ENCODE measurements around the gene NGEF.
A peak's percentile ranks its signal among the peaks of the same experiment; 100 is the strongest.

Gene NGEF

DNA sequence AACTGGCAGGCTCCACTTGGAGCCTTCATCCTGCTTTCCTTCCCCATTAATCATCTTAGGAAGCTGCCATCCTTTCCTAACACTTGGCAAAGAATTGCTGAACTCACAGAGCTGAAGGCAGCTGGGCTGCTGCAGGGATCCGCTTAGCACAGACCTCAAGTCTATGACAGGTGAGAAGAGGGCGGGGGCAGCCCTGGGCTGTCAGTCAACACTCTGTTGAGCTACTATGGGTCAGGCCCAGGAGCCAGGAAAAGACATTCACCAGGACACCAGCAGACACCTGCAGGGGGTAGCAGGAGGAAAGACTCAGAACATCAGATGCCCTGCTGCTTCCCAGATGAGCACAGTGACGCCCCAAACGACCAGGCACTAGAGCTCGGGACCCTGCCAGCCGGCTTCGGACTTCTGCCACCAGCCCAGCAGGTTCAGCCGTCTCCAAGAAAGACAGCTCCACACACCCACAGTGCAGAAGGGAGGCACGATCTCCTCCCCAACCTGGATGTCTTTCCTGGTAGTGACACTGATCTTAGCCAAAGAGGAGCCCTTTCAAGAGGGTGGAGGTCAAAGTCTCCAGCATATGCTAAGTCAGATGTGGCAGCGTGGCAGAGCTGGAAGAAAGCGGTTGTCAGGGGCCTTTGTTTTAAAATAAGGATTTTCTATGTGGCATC, 87.8 kb downstream of the NGEF start:
- TF ChIP-seq, protein P1, sequence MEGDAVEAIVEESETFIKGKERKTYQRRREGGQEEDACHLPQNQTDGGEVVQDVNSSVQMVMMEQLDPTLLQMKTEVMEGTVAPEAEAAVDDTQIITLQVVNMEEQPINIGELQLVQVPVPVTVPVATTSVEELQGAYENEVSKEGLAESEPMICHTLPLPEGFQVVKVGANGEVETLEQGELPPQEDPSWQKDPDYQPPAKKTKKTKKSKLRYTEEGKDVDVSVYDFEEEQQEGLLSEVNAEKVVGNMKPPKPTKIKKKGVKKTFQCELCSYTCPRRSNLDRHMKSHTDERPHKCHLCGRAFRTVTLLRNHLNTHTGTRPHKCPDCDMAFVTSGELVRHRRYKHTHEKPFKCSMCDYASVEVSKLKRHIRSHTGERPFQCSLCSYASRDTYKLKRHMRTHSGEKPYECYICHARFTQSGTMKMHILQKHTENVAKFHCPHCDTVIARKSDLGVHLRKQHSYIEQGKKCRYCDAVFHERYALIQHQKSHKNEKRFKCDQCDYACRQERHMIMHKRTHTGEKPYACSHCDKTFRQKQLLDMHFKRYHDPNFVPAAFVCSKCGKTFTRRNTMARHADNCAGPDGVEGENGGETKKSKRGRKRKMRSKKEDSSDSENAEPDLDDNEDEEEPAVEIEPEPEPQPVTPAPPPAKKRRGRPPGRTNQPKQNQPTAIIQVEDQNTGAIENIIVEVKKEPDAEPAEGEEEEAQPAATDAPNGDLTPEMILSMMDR (IDR thresholded peaks at IDR 0.05; ENCODE audit: insufficient read depth, low read depth, low read length, missing control alignments) = no peak

DNA sequence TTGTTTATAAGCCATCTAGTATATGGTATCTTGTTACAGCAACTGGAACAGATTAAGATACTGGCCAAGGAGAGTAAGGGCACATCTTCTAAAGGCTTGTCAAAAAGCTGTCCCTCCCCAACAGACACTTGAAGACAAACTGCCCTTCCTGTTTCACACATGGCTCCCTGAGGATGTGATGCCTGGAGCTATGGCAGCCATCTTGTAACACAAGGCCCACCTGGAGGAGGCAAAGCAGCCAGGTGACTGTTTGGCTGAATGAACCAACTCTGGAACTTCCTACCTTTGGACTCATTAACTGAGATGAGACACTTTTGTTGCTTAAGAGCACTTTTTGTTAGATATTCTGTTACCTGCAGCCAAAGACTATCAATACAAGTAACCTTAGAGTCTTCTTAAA, 88.6 kb downstream of the NGEF start:
- H3K4me3 ChIP-seq (ENCODE audit: low read length) = no peak overlapping the region
- TF ChIP-seq, protein P1 (IDR thresholded peaks at IDR 0.05; ENCODE audit: insufficient read depth, low read depth, low read length, missing control alignments) = no peak
- DNase-seq (ENCODE audit: low read depth) = no peak

More for the DNA sequence above, 87.8 kb downstream of the NGEF start:
- no peak overlapping the region for H3K4me3 ChIP-seq (ENCODE audit: low read length)
- peak; percentile 19 for DNase-seq (ENCODE audit: low read depth)

DNA sequence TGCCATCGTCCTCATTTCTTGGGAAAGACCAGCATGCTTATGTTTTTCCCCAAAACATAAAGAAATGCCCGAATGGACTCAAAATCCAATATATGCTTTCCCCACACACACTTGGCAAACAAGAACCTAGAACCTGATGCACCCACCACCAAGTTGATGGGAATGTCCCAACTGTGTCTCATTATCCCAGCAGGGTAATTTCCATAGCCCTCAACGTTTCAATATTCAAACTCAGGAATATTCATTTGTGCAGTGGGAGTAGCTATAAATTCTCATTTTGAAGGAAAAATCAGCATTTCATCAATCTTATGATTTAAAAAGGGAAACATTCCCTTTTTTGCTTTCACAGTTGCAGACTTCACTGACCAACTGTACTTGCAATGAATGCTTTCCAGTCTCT, 92.3 kb downstream of the NGEF start:
- H3K4me3 ChIP-seq (ENCODE audit: low read length) = no peak overlapping the region
- TF ChIP-seq, protein P1 (IDR thresholded peaks at IDR 0.05; ENCODE audit: insufficient read depth, low read depth, low read length, missing control alignments) = no peak
- DNase-seq (ENCODE audit: low read depth) = no peak

DNA sequence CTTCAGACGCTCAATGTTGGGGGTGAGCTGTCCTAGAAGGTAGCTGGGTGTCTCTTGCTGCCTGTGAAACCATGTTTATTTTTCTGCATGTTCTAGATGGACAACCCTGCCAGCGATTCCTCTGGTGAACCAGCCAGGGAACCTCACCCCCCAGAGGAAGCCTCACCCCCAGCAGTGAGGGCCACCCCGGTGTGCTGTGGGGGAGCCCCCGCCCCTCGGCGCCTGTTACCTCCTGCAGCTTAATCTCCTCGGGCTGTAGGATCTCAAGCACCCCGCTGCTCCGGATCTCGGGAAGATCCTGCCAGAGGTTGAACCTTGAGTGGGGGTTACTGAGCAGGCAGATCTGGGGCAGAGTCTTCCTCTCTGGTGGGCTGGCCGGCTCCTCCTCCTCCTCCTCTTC, 93.0 kb downstream of the NGEF start:
- TF ChIP-seq, protein P1 (IDR thresholded peaks at IDR 0.05; ENCODE audit: insufficient read depth, low read depth, low read length, missing control alignments) = no peak
- H3K4me3 ChIP-seq (ENCODE audit: low read length) = no peak overlapping the region

DNA sequence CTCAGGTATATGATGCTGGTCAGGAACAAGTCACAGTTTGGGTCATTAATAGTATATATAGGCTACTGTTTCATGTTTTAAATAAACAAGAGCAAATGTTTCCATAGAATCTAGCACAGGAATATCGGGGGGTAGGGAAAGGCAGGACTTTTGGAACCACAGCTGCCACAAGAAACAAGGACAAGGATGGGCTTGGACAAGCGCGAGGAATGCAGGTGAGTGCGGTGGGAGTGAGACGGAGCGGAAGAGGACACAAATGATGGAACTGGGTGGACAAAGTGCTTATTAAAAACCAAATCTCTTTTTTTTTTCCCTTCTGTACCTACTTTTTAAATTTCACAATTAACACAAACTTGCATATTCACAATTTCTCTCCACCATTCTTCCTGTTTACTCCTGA, 93.9 kb downstream of the NGEF start:
- no peak for DNase-seq (ENCODE audit: low read depth)
- TF ChIP-seq, protein P1 (IDR thresholded peaks at IDR 0.05; ENCODE audit: insufficient read depth, low read depth, low read length, missing control alignments) = no peak
- no peak overlapping the region for H3K4me3 ChIP-seq (ENCODE audit: low read length)

More for the DNA sequence above, 93.0 kb downstream of the NGEF start:
- DNase-seq (ENCODE audit: low read depth) = no peak

DNA sequence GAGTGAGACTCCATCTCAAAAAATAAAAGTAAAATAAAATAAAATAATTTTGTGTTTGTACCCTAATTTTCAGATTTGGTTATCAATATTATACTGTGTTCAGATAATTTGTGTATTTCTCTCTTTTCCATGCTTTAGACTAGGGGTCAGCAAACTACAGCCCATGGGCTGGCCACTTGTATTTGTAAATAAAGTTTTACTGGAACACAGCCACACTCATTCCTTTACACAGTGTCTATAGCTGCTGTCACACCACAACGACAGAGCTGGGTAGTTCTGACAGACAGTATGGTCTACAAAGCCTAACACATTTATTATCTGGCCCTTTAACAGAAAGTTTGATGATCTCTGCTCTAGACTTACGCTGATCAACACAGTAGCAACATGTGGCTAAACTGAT, 99.2 kb downstream of the NGEF start:
- DNase-seq (ENCODE audit: low read depth) = no peak
- TF ChIP-seq, protein P1 (IDR thresholded peaks at IDR 0.05; ENCODE audit: insufficient read depth, low read depth, low read length, missing control alignments) = no peak
- H3K4me3 ChIP-seq (ENCODE audit: low read length) = no peak overlapping the region

DNA sequence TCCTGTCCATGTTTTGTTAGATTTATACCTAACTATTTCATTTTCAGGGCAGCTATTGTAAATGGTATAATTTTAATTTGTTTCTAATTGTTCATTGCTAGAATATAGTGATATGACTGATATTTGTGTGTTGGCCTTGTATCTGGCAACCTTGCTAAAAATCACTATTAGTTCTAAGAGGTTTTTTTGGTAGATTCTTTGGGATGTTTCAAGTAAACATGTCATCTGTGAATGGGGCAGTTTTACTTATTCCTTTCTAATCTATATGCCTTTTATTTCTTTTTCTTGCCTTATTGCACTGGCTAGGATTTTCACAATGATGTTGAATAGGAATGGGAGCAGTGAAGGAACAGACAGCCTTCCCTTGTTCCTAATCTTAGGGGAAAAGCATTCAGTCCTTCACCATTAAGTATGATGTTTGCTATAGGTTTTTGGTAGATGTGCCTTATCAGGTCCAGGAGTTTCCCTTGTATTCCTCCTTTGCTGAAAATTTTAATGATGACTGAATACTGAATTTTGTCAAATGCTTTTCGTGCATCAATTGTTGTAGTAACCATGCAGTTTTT, 101.3 kb downstream of the NGEF start:
- DNase-seq (ENCODE audit: low read depth) = no peak

More for the DNA sequence above, 101.3 kb downstream of the NGEF start:
- TF ChIP-seq, protein P1 (IDR thresholded peaks at IDR 0.05; ENCODE audit: insufficient read depth, low read depth, low read length, missing control alignments) = no peak
- H3K4me3 ChIP-seq (ENCODE audit: low read length) = no peak overlapping the region
